GM18498 (cell line): ENCODE results near the gene HSPE1.
"Not testable (repeated sequence)": the region's sequence is repeated elsewhere in the genome, so short reads cannot be mapped to it uniquely, and the experiment has no call there.

Experiments used
- ATAC-seq: cut with Tn5 transposase; IDR thresholded peaks from one replicate; pipeline ENCODE4 v1.9.1; 2021; ENCODE audit warnings: mild to moderate bottlenecking, moderate library complexity; ENCODE audit not compliant: unreplicated experiment

The HSPE1 gene

GRCh38 chr2:197498235-197498936 lies 1.8 kb upstream of the HSPE1 start:
- no peak for ATAC-seq

DNA sequence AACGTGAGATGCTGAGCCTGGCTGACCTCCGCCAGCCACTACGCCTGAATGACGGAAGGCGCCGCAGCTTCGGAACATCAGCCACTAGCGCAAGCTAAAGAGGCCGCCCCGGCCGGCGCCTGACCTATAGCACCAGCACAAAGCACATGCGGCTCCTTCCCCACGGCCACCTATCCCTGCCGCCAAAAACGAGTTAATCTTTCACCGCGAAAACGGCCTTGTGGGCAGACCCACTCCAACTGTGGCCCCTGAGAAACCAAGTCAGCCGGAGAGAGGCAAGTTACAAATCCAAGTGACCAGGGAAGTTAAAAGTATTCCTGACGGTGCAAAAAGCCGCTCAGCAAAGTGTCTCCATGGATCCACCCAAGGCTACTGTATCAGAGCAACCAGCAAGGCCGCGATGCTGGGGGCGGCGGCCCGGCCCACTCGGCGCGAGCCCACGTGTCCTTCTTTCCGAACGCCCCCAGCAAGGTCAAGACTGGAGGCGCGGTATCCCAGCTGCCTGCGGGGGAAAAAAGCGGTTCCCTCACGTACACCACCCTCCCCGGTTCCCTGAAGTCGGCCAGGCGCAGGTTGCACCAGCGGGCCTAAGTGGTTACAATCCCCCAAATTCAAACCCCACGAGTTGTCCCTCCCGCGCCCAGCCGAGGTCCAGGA lies 1.1 kb upstream of the HSPE1 start:
- peak; percentile 21 for ATAC-seq

DNA sequence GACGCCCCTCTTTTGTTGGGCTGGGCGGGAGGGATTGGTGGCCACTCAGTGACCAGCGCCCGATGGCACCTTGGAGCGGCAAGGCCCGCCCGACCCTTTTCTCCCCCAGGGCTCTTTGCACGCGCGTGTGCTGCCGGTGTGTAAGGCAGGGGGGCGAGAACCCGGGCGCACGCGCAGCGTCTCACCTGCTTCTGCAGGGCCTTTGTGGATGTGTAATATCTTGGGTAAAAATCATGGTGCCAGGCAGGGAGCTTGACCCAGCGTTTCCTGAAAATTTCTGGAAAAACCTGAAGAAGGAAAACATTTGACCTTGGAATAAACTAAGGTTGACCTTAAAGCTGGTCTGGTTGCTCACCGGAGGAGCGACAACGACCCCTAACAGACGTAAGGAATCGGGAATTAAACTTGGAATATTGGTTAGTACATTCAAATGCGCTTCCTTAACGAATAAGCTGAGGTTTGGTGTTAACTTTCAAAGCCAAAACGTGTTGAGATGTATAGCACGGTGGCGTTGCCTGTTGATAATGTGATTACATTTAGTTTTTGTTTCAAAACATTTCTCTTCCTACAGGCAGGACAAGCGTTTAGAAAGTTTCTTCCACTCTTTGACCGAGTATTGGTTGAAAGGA lies 438 bp downstream of the HSPE1 start:
- peak; percentile 11 for ATAC-seq

DNA sequence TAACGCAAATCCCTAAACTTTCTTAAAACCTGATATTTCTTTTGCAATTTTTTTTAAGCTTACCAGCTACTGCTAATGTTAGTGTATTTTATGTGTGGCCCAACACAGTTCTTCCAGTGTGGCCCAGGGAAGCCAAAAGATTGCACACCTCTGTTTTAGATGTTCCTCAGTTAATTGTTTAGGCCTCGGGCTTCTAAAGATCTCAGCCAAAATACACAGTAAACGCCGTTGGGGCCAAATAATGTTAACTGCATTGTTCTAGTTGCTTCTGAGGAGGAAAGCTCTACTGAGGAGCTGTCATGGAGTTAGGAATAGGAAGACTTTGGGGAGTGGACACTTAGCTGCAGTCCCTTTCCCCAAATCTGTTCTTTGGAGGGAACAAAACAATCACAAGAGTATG lies 2.0 kb downstream of the HSPE1 start:
- no peak for ATAC-seq

- ATAC-seq = no peak
Observed at GRCh38 chr2:197502685-197503084, 2.5 kb downstream of the HSPE1 start.

DNA sequence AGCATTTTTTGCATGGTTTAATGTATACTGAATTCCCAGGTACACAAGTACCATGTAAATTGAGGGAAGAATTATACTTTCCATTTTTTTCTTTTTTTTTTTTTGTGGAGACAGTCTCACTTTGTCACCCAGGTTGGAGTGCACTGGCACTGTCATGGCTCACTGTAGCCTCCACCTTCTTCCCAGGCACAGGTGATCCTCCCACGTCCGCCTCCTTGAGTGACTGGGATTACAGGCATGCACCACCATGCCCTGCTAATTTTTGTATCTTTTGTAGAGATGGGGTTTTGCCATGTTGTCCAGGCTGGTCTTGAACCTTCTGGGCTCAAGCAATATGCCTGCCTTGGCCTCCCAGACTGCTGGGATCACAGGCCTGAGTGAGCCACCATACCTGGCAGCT lies 3.8 kb downstream of the HSPE1 start:
- ATAC-seq = no peak

- no peak for ATAC-seq
Observed at GRCh38 chr2:197504512-197504911, 4.3 kb downstream of the HSPE1 start.

DNA sequence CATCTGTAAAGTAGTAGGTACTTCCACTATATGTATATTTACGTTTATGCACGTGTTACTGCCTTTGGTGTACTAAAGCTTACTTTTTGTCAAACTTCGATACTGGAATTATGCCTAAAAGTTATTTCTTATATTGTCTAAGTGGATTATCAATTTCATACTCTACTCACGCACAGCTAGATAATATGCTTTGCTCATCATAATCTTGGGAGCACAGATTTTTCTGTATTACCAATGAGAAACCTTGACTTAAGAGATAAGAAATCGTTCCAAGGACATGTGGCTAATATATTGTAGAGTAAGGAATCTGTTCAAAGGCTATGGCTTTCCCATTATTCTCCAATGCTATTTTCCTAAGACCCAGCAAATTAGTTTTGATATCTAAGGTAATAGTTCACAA lies 6.5 kb downstream of the HSPE1 start:
- ATAC-seq = no peak

DNA sequence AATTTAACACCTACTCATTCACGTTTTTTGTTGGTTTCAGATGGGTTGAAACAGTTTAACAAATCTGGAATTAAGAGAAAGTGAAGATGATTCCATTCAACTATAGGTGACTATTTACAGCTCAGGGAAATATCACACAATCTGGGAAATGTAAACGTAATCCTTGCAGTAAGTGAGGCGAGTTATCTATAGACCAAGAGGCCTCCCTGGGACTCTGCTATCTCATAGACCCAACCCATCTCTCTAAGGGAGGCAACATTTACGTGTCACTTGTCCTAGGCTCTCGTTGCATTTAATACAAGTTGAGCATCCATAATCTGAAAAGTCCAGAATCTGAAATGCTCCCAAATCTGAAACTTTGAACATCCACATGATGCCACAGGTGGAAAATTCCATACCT lies 13.7 kb downstream of the HSPE1 start:
- ATAC-seq = no peak

DNA sequence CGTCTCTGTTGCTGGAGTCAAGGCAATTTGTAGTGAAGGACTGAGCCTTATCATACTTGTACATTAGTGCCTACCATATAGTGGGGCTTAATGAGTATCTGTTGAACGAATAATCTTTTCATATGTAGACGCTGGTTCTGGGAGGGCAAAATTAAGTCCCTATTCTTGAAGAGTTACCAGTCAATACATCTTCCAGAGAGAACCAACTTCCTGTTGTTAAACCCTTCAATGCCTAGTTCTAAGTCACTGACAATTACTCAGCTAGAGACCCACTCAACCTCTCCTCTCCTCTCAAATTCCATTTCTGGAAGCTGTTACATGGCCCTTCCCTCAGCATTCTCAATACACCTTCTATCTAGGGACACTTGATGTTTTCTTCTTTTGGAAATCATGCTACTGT lies 14.6 kb downstream of the HSPE1 start:
- no peak for ATAC-seq

DNA sequence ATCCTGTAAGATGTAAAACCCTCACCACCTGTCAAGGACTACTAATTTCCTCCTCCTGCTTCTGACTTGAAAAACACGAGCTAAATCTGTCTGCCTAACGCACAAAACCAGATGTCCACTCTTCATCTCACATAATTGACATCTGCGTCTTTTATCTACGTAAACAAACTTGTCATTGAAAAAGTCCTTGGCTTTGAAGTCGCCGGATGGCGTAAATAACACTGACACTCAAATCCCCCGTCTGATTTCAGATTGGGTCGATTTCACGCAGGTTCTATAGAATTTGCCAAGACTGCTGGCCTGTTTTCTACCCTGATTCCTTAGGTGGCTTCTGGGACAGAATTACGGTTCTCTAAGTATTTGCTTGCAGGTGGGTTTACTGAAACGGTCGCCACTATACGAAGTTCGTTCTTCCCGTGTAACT lies 15.1 kb downstream of the HSPE1 start:
- peak; percentile 3 for ATAC-seq

DNA sequence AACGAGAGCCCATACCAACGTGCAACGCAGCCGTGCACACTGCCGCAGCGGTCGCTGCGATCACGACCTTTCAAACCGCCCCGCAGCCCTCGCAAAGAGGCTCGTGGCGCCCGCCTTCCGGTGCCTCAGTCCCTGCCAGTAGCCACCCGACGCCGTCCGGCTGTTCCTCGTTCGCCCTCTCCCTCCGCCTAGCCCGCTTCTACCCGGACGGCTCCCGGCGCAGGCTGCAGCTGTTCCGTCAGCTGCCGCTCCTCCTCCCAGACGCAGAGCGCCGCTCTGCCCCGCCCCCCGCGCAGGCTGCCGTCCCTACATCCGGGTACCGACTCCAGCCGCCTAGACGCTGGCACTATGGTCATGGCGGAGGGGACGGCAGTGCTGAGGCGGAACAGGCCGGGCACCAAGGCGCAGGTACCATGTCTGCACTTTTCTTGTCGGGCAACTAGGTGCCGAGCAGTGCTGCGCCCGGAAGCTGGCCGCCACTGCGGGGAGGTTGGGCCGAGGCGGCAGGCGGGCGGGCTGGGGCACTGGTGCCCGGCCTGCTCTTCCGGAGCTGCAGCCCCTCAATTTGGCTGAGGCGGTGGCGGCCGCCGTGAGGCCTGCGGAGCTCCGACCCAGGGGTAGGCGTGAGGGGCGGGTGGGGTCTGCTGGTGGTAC lies 15.7 kb downstream of the HSPE1 start, which contains the start of gene MOB4:
TSS of gene MOB4 (plus strand) at position 328 of the 654 bp plus-strand sequence. CDS start at position 349, 21 bp downstream.
- ATAC-seq = peak; percentile 95

DNA sequence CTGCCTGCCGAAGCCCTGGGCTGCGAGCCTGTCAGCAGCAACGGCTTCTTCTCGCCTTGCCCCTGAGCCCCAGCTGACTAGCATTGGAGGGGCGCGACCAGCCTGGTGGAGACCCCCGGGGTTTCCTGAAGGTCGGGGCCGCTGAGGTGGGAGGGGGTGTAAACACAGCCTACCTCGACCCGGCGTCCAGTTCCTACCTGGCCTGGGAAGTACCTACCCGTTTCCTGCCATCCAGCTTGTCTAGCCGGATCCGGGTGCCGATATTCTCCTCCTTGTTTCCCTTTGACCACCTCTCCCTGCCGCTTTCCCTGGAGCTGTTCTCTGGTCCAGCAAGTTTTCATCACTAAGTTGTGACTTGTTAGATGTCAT lies 16.2 kb downstream of the HSPE1 start:
- ATAC-seq = peak; percentile 14

DNA sequence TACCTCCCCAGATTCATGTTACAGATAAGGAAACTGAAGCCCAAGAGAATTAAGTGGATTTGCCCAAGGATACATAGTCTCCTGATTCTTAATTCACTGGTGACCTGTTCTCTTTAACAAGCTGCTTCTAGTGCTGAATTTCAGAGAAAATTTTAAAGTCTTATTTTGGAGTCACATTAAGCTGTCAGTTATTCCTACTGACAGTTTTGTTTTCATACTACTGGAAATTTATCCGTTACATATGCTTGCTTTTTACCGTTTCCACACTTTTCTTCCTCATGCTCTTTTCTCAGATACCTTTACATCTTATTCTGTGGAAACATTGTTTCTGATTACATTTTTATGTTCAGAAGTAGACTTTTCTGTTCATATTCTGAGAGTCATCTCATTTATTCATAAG lies 17.0 kb downstream of the HSPE1 start:
- ATAC-seq = no peak

DNA sequence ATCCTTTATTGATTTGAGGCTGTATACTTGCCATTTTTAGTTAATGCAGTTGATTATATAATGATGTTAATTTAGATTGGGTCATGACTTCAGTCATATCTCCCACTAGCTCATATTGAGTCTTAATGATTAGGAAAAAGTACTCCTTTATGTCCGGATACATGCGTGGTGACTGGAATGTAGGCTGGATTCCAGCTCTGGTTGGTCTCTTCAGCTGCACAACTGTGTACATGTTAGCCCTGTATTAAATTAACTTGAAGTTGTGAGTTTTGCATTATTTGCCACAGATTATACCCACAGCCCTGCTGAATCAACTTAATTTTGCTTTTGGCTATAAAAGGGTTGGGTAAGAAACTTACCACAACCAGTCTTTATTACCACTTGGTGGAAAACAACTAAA lies 38.2 kb downstream of the HSPE1 start:
- no peak for ATAC-seq

- ATAC-seq = no peak
Observed at GRCh38 chr2:197539734-197540133, 39.6 kb downstream of the HSPE1 start.

GRCh38 chr2:197543206-197543605 lies 43.0 kb downstream of the HSPE1 start:
- ATAC-seq = no peak

DNA sequence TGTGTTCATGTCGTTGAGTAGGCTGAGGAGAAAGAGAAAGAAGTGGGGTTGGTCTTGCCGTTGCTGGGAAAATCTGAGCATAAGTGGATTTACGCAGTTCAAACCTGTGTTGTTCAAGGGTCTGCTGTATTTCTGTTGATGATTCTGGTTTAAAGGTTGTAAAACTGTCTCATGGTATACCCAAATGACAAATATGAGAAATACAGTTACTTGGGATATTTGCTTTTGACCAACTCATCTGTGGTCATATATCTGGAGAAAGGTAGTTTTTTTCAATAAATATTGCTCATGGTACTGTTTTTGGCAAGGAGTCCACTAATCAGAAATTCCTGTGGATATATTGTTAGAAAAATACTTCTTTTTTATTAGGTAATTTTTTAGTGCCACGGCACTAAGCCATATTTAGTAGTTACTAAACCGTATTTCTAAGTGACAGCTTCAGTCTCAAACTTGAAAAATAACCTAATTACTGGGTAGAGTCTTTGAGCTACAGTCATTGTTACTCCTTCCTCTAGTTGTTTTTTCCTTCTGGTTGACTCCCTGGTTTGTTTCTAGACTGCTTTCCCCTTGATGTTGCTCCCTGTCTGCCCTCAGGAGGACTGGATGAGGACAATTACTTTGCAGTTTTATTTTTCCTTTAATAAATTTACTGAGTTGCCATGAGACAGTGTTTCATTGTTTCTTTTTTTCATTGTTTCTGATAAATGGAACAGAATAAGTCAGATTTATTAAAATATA lies 47.2 kb downstream of the HSPE1 start:
- ATAC-seq = no peak

DNA sequence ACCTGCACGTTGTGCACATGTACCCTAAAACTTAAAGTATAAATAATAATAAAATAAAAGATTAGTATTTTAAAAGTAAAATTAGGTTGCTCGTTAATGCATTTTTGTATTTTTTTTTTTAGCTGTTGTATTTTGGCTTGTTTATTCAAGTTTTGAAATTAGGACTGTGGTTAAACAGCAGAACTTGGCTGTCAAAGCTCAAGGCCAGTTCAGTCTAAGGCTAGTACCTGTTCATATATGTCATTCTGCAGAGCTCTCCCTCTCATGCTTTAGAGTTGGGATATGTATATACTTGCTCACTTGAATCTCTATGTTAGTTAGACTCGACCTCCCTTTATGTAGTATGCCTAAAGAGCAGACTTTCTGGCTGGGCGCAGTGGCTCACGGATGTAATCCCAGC lies 48.4 kb downstream of the HSPE1 start:
- no peak for ATAC-seq

GRCh38 chr2:197551260-197551659 lies 51.1 kb downstream of the HSPE1 start:
- ATAC-seq = not testable (repeated sequence)
